Measurements from ENCODE around the gene OSBPL2. TPM values are rescaled to one million over a fixed set of nuclear protein-coding genes. Genes with fewer than 3 reads are reported as not detected.
A peak's percentile ranks its signal among the peaks of the same experiment; 100 is the strongest.

Gene OSBPL2
- total and polyA plus RNA-seq, 2 donors (not counting 3 experiments of a cell fraction or from before 2014, with no cell fraction given), result 13.1 to 33.0 TPM

- TSS peak; percentile 30 for BruUV-seq (replicated peaks)
- no peak overlapping the region for H3K9ac ChIP-seq (replicated peaks; ENCODE audit: extremely low read depth, insufficient read depth, low read length)
- H3K4me1 ChIP-seq (ENCODE audit: control insufficient read depth, extremely low read depth, insufficient read depth, low read length), result peaks cover 5% of the 10 kb centered on the region
- no peaks in the 10 kb centered on the region for H3K9me3 ChIP-seq (replicated peaks; ENCODE audit: control insufficient read depth, insufficient read depth, low read length)
- POLR2A ChIA-PET, result no interaction called here
- dilution Hi-C loops (cut with MboI; ENCODE audit: extremely low pct_ligation_motif_present, low sequenced_read_pairs), result no loop called here
- DNase-seq (ENCODE audit: low read depth, low spot score) (no peak), FAIRE-seq (no peak)
- no peaks in the 10 kb centered on the region for H4K20me1 ChIP-seq (replicated peaks; ENCODE audit: control insufficient read depth, extremely low read depth, insufficient read depth, low read length)
- no peak for TF ChIP-seq MYC (IDR thresholded peaks at IDR 0.05; ENCODE audit: low read depth, low read length)
- no peak for TF ChIP-seq FOS (IDR thresholded peaks at IDR 0.05; ENCODE audit: borderline replicate concordance, insufficient read depth, low read length)
- TF ChIP-seq JUN (IDR thresholded peaks at IDR 0.05; ENCODE audit: borderline replicate concordance, insufficient read depth, insufficient read length, low read depth), result no peak
- no peak for TF ChIP-seq GATA2 (IDR thresholded peaks at IDR 0.05; ENCODE audit: insufficient read depth, insufficient read length, low read depth, low read length)
- no peak for TF ChIP-seq MAX (IDR thresholded peaks at IDR 0.05; ENCODE audit: insufficient read depth, insufficient read length)
- no peak for TF ChIP-seq POLR2AphosphoS5 (IDR thresholded peaks at IDR 0.05; ENCODE audit: insufficient read depth, low read depth, low read length)
- no peak for TF ChIP-seq CTCF (IDR thresholded peaks at IDR 0.05; ENCODE audit: extremely low read depth in 1 of 2, insufficient read depth in 1 of 2, low read depth in 1 of 2, low read length in 2 of 2)
- no peak for TF ChIP-seq EZH2 (IDR thresholded peaks at IDR 0.05; ENCODE audit: borderline replicate concordance, low read depth, low read length, severe bottlenecking)
- TF ChIP-seq POLR2A (IDR thresholded peaks at IDR 0.05; ENCODE audit: low read depth, low read length), result no peak
- H3K4me3 ChIP-seq (replicated peaks in 1 of 3; ENCODE audit: insufficient read depth in 1 of 3, low read depth in 1 of 3, low read length in 3 of 3), result no peak overlapping the region
- intact Hi-C loops (cut with micrococcal nuclease), result no loop called here
- CTCF ChIA-PET, result no interaction called here
- peaks cover 0 to 6% of the 10 kb centered on the region in 2 experiments for H3K36me3 ChIP-seq (ENCODE audit: control insufficient read depth in 2 of 2, extremely low read depth in 1 of 2, insufficient read depth in 2 of 2, low read length in 2 of 2)
- no peak overlapping the region for H2AFZ ChIP-seq (ENCODE audit: low read depth, low read length)
- H3K27ac ChIP-seq (ENCODE audit: insufficient read depth, low read depth, low read length), result no peak overlapping the region
- H3K9me1 ChIP-seq (replicated peaks; ENCODE audit: control insufficient read depth, extremely low read depth, insufficient read depth, low read length), result no peaks in the 10 kb centered on the region
- no peaks in the 10 kb centered on the region for H3K27me3 ChIP-seq (ENCODE audit: control insufficient read depth in 2 of 2, insufficient read depth in 2 of 2, low read length in 2 of 2)
- peaks cover 3% of the 10 kb centered on the region for H3K79me2 ChIP-seq (ENCODE audit: control insufficient read depth, insufficient read depth, low read length)
- no peak overlapping the region for H3K4me2 ChIP-seq (ENCODE audit: insufficient read depth, low read length)
Observed at GRCh38 chr20:62240020-62240685, 1.8 kb downstream of the OSBPL2 start.

Measured in endothelial cell of umbilical vein (primary cell).